H1 (cell line): ENCODE data around the gene SH3BP5. TPM values are rescaled to one million over a fixed set of nuclear protein-coding genes. Genes with fewer than 3 reads are reported as not detected.

ENCODE experiments used
- ASH2L ChIP-seq: fragments of 200-600, 300-600 bp; sonication (generic); IDR thresholded peaks from one replicate; pipeline ENCODE4 v1.7.1; 2017; ENCODE audit warnings: low read length
- CBX5 ChIP-seq: fragments of 300-800, 300-1000 bp; sonication (generic); IDR thresholded peaks from 2 replicates; pipeline ENCODE4 v1.7.1; 2016; ENCODE audit warnings: antibody characterized with exemption, low read length, low read depth
- CEBPB ChIP-seq: IDR thresholded peaks from 2 replicates; pipeline ENCODE4 v1.6.1; 2012; ENCODE audit warnings: low read depth, low read length
- CHD7 ChIP-seq: fragments of 300-600 bp; sonication (generic); IDR thresholded peaks from 2 replicates; pipeline ENCODE4 v1.7.1; 2012; ENCODE audit warnings: low read length, moderate library complexity, mild to moderate bottlenecking, inconsistent platforms; ENCODE audit not compliant: insufficient replicate concordance
- EP300 ChIP-seq, 2 experiments: IDR thresholded peaks; 1 replicate in 1 of 2; 2 replicates in 1 of 2; pipeline ENCODE4 v1.6.1; 2011 to 2012; ENCODE audit warnings: low read depth in 2 of 2, low read length in 2 of 2, mild to moderate bottlenecking in 2 of 2, borderline replicate concordance in 1 of 2, inconsistent platforms in 1 of 2, moderate library complexity in 1 of 2
- NRF1 ChIP-seq: IDR thresholded peaks from 2 replicates; pipeline ENCODE4 v1.6.1; 2011; ENCODE audit warnings: mild to moderate bottlenecking, low read depth, low read length, improper control_type of control experiment
- PHF8 ChIP-seq: fragments of 200-600 bp; sonication (generic); conservative IDR thresholded peaks from 2 replicates; pipeline ENCODE4 v1.7.1; 2012; ENCODE audit warnings: low read depth, mild to moderate bottlenecking, inconsistent platforms, low read length, moderate library complexity
- POLR2A ChIP-seq, 2 experiments: IDR thresholded peaks; 1 replicate in 1 of 2; 2 replicates in 1 of 2; pipeline ENCODE4 v1.6.1; 2011; ENCODE audit warnings: low read depth in 2 of 2, low read length in 2 of 2, mild to moderate bottlenecking in 2 of 2; ENCODE audit errors: control extremely low read depth in 1 of 2
- POLR2AphosphoS5 ChIP-seq: IDR thresholded peaks from 2 replicates; pipeline ENCODE4 v1.6.1; 2011; ENCODE audit warnings: low read depth, low read length
- RBBP5 ChIP-seq: IDR thresholded peaks from 2 replicates; pipeline ENCODE4 v1.7.1; 2012; ENCODE audit warnings: low read depth, mild to moderate bottlenecking, inconsistent platforms, low read length, moderate library complexity, borderline replicate concordance
- RNF2 ChIP-seq: fragments of 200-900, 300-1000 bp; sonication (generic); IDR thresholded peaks from 2 replicates; pipeline ENCODE4 v1.7.1; 2016; ENCODE audit warnings: borderline replicate concordance, low read depth, mild to moderate bottlenecking, antibody characterized with exemption, low read length; ENCODE audit not compliant: poor library complexity, severe bottlenecking; ENCODE audit errors: missing control alignments
- TEAD4 ChIP-seq: IDR thresholded peaks from 2 replicates; pipeline ENCODE4 v1.6.1; 2012; ENCODE audit warnings: low read depth, low read length, inconsistent platforms, mixed read lengths
- polyA plus RNA-seq, 7 experiments: library from polyadenylated mRNA; depleted of rRNA in 3 of 7; stranded (reverse) in 5 of 7; unstranded in 2 of 7; fragments of >200 nt in 5 of 7; fragments of 200-250 nt in 2 of 7; gene quantifications; 1 replicate in 5 of 7; 2 replicates in 1 of 7; 4 replicates in 1 of 7; pipeline versions ENCODE4 v1.2.1 to v1.2.3, GENCODE V29; 2011 to 2013; ENCODE audit warnings: missing spikeins in 2 of 7, mixed read lengths in 2 of 7
- total RNA-seq: library from RNA; stranded (reverse); fragmentation: NEBNext Ultra II Directional; extraction: Animal tissue kit (Norgen Biotek cat#: 25700); gene quantifications from 2 replicates; pipeline ENCODE4 v1.2.1, GENCODE V29; 2021

SH3BP5 gene
- total and polyA plus RNA-seq, 2 of the 8 experiments (the other 6 are each of a cell fraction or from before 2014, with no cell fraction given) = 7.1 to 9.7 TPM

- TF ChIP-seq CHD7 (no peak), RNF2 (no peak), EP300 (IDR thresholded peaks at IDR 0.05; ENCODE audit: borderline replicate concordance in 1 of 2, low read depth in 2 of 2, low read length in 2 of 2) (no peak), RBBP5 (no peak), TEAD4 (no peak), CEBPB (no peak), NRF1 (no peak), CBX5 (no peak), PHF8 (no peak), ASH2L (no peak), POLR2A (IDR thresholded peaks at IDR 0.05; ENCODE audit: control extremely low read depth in 1 of 2, low read depth in 2 of 2, low read length in 2 of 2) (no peak), POLR2AphosphoS5 (no peak)
Measured at GRCh38 chr3:15303728-15304127, 28.7 kb downstream of the SH3BP5 start (continued).
